Left ventricle myocardium superior (tissue), 1 donor: ENCODE results near the gene PDE9A. TPM values are rescaled to one million over a fixed set of nuclear protein-coding genes. Genes with fewer than 3 reads are reported as not detected.

Experiments
- ATAC-seq: fragments of 200-7000 bp; cut with Tn5 transposase; one replicate; pipeline ENCODE4 v1.9.1; 2020; ENCODE audit warnings: mild to moderate bottlenecking, moderate library complexity
- DNase-seq: peaks from one replicate; pipeline ENCODE4 v3.0.0-alpha.2; 2020
- intact Hi-C: fragments of 100-400 bp; cut with micrococcal nuclease; formaldehyde crosslinking; loops from one replicate; pipeline ENCODE4 v1.11.0; 2022
- total RNA-seq: library from RNA; stranded (reverse); fragmentation: NEBNext Ultra II Directional; extraction: Animal tissue kit (Norgen Biotek cat#: 25700); gene quantifications from one replicate; pipeline ENCODE4 v1.2.1, GENCODE V29; 2021
- donor health status: DM: no; HTN: yes; CAD: no; lungs with severe emphysema.

The PDE9A gene
- total RNA-seq, 1 donor from 2014 or later, result 4.1 TPM

GRCh38 chr21:42722808-42723473, 69.5 kb downstream of the PDE9A start:
- DNase-seq (no peak), ATAC-seq (no peak)
- intact Hi-C loops, result no loop called here

GRCh38 chr21:42724226-42724920, 71.0 kb downstream of the PDE9A start:
- ATAC-seq (peak; percentile 74), DNase-seq (no peak)
- intact Hi-C loops, result no loop called here

GRCh38 chr21:42725416-42725930, 72.1 kb downstream of the PDE9A start:
- ATAC-seq, result no peak
- no peak for DNase-seq
- intact Hi-C loops, result no loop called here

GRCh38 chr21:42731264-42732032, 78.0 kb downstream of the PDE9A start:
- intact Hi-C loops, result no loop called here
- ATAC-seq (no peak), DNase-seq (no peak)

- ATAC-seq, result no peak
- no peak for DNase-seq
Measured at GRCh38 chr21:42732033-42732410, 78.6 kb downstream of the PDE9A start.

GRCh38 chr21:42733037-42733627, 79.7 kb downstream of the PDE9A start:
- no peak for DNase-seq
- ATAC-seq, result no peak
- intact Hi-C loops, result no loop called here

More at GRCh38 chr21:42732033-42732410, 78.6 kb downstream of the PDE9A start:
- intact Hi-C loops, result no loop called here

GRCh38 chr21:42733874-42734273, 80.5 kb downstream of the PDE9A start:
- intact Hi-C loops, result no loop called here
- ATAC-seq, result no peak
- DNase-seq, result no peak

GRCh38 chr21:42734323-42734971, 81.0 kb downstream of the PDE9A start:
- intact Hi-C loops, result no loop called here
- DNase-seq, result no peak
- no peak for ATAC-seq

- DNase-seq (no peak), ATAC-seq (no peak)
- intact Hi-C loops, result no loop called here
Measured at GRCh38 chr21:42735061-42735460, 81.6 kb downstream of the PDE9A start.

- intact Hi-C loops, result no loop called here
- ATAC-seq (no peak), DNase-seq (no peak)
Measured at GRCh38 chr21:42735944-42736343, 82.5 kb downstream of the PDE9A start.

- intact Hi-C loops, result no loop called here
- no peak for DNase-seq
- no peak for ATAC-seq
Measured at GRCh38 chr21:42736646-42737350, 83.4 kb downstream of the PDE9A start.

GRCh38 chr21:42737951-42738590, 84.7 kb downstream of the PDE9A start:
- ATAC-seq (peak; percentile 83), DNase-seq (peak; percentile 54)
- intact Hi-C loops, result no loop called here

GRCh38 chr21:42739061-42739931, 85.9 kb downstream of the PDE9A start:
- intact Hi-C loops, result no loop called here
- DNase-seq, result no peak

GRCh38 chr21:42740405-42740909, 87.0 kb downstream of the PDE9A start:
- no peak for DNase-seq
- intact Hi-C loops, result no loop called here
- no peak for ATAC-seq

More at GRCh38 chr21:42739061-42739931, 85.9 kb downstream of the PDE9A start:
- ATAC-seq, result no peak

GRCh38 chr21:42741066-42741465, 87.6 kb downstream of the PDE9A start:
- ATAC-seq (no peak), DNase-seq (no peak)
- intact Hi-C loops, result no loop called here

GRCh38 chr21:42744520-42745445, 91.4 kb downstream of the PDE9A start:
- intact Hi-C loops, result no loop called here
- DNase-seq (no peak), ATAC-seq (no peak)
